ENCODE results near the gene HNRNPUL2. TPM values are rescaled to one million over a fixed set of nuclear protein-coding genes. Genes with fewer than 3 reads are reported as not detected.
A peak's percentile ranks its signal among the peaks of the same experiment; 100 is the strongest.

The HNRNPUL2 gene
- total RNA-seq, 1 donor from 2014 or later: 45.6 TPM

GRCh38 chr11:62728171-62728988, 1.1 kb upstream of the HNRNPUL2 start, which contains the start of gene TTC9C:
Gene TTC9C (plus strand): TSS chr11:62728486. CDS start chr11:62728849, 363 bp downstream.
- peaks cover 50% of the 10 kb centered on the region for H3K4me1 Mint-ChIP-seq (ENCODE audit: low read depth)
- peak; percentile 10 for TF ChIP-seq CTCF (IDR thresholded peaks at IDR 0.05)
- H3K9me3 Mint-ChIP-seq (ENCODE audit: low read depth): no peaks in the 10 kb centered on the region
- H3K27me3 Mint-ChIP-seq (ENCODE audit: low read depth): no peaks in the 10 kb centered on the region
- peak within 1 kb of the TSS; percentile 96 for H3K4me3 Mint-ChIP-seq (ENCODE audit: unreplicated experiment)
- DNase-seq (ENCODE audit: low spot score): no peak
- H3K36me3 Mint-ChIP-seq (ENCODE audit: low read depth): peaks cover 13% of the 10 kb centered on the region
- H3K27ac Mint-ChIP-seq (ENCODE audit: unreplicated experiment): peak within 1 kb of the TSS; percentile 98

GRCh38 chr11:62727872-62728170, 564 bp upstream of the HNRNPUL2 start:
- peaks cover 10% of the 10 kb centered on the region for H3K36me3 Mint-ChIP-seq (ENCODE audit: low read depth)
- peak overlapping the region; percentile 98 for H3K27ac Mint-ChIP-seq (ENCODE audit: unreplicated experiment)
- no peaks in the 10 kb centered on the region for H3K27me3 Mint-ChIP-seq (ENCODE audit: low read depth)
- H3K9me3 Mint-ChIP-seq (ENCODE audit: low read depth): no peaks in the 10 kb centered on the region
- no peak for TF ChIP-seq CTCF (IDR thresholded peaks at IDR 0.05)
- H3K4me3 Mint-ChIP-seq (ENCODE audit: unreplicated experiment): peak overlapping the region; percentile 96
- DNase-seq (ENCODE audit: low spot score): no peak
- H3K4me1 Mint-ChIP-seq (ENCODE audit: low read depth): peaks cover 46% of the 10 kb centered on the region

- no peaks in the 10 kb centered on the region for H3K9me3 Mint-ChIP-seq (ENCODE audit: low read depth)
- peaks cover 20% of the 10 kb centered on the region for H3K36me3 Mint-ChIP-seq (ENCODE audit: low read depth)
- peak; percentile 97 for DNase-seq (ENCODE audit: low spot score)
- H3K27ac Mint-ChIP-seq (ENCODE audit: unreplicated experiment): peak overlapping the region; percentile 98
- peaks cover 53% of the 10 kb centered on the region for H3K4me1 Mint-ChIP-seq (ENCODE audit: low read depth)
- H3K27me3 Mint-ChIP-seq (ENCODE audit: low read depth): no peaks in the 10 kb centered on the region
- peak overlapping the region; percentile 96 for H3K4me3 Mint-ChIP-seq (ENCODE audit: unreplicated experiment)
- TF ChIP-seq CTCF (IDR thresholded peaks at IDR 0.05): no peak
Measured at GRCh38 chr11:62726915-62727164, 417 bp downstream of the HNRNPUL2 start.

GRCh38 chr11:62726156-62726914, 922 bp downstream of the HNRNPUL2 start:
- peak overlapping the region; percentile 96 for H3K4me3 Mint-ChIP-seq (ENCODE audit: unreplicated experiment)
- TF ChIP-seq CTCF (IDR thresholded peaks at IDR 0.05): no peak
- H3K27ac Mint-ChIP-seq (ENCODE audit: unreplicated experiment): peak overlapping the region; percentile 98
- no peaks in the 10 kb centered on the region for H3K9me3 Mint-ChIP-seq (ENCODE audit: low read depth)
- H3K36me3 Mint-ChIP-seq (ENCODE audit: low read depth): peaks cover 24% of the 10 kb centered on the region
- peak; percentile 86 for DNase-seq (ENCODE audit: low spot score)
- peaks cover 53% of the 10 kb centered on the region for H3K4me1 Mint-ChIP-seq (ENCODE audit: low read depth)
- H3K27me3 Mint-ChIP-seq (ENCODE audit: low read depth): no peaks in the 10 kb centered on the region

GRCh38 chr11:62725646-62726045, 1.6 kb downstream of the HNRNPUL2 start:
- Mint-ChIP-seq H3K27ac (ENCODE audit: unreplicated experiment) (peak overlapping the region; percentile 98), H3K4me1 (ENCODE audit: low read depth) (peaks cover 49% of the 10 kb centered on the region), H3K27me3 (ENCODE audit: low read depth) (no peaks in the 10 kb centered on the region), H3K36me3 (ENCODE audit: low read depth) (peaks cover 30% of the 10 kb centered on the region), H3K9me3 (ENCODE audit: low read depth) (no peaks in the 10 kb centered on the region), H3K4me3 (ENCODE audit: unreplicated experiment) (peak overlapping the region; percentile 96)
- no peak for TF ChIP-seq CTCF (IDR thresholded peaks at IDR 0.05)
- no peak for DNase-seq (ENCODE audit: low spot score)

Measured in chondrocyte (in vitro differentiated cells).